ENCODE data around the gene GSPT1. TPM values are rescaled to one million over a fixed set of nuclear protein-coding genes. Genes with fewer than 3 reads are reported as not detected.

The GSPT1 gene
- total RNA-seq, 1 donor, result 106 TPM

DNA sequence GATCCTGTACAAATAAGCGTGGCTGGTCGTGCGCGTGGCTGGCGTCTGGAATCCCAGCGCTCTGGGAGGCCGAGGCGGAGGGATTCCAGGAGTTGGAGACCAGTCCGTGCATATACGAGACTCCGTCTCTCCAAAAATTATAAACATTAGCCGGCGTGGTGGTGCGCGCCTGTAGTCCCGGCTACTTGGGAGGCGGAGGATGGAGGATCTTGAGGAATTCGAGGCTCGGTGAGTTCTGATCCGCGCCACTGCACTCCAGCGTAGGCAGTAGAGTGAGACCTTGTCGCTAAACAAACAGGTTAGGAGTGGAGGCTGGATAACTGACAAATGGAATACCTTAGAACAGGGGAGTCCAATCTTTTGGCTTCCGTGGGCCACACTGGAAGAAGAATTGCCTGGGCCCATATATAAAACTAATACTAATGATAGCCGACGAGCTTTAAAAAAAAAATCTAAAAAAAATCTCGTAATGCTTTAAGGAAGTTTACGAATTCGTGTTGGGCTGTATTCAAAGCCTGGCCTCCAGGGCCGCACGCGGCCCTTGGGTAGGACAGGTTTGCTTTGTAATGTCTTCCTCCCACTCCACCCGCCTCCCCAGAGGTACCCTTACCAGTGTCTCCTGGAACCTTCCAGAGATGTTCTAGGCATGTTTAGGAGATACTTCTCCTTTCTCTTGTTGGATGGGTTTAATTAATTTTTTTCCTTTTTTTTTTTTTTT lies 63.5 kb downstream of the GSPT1 start:
- no peak for DNase-seq (ENCODE audit: low read depth)
- peak overlapping the region; percentile 98 for H3K4me3 ChIP-seq (ENCODE audit: low read depth, low read length)
- TF ChIP-seq, protein P1, sequence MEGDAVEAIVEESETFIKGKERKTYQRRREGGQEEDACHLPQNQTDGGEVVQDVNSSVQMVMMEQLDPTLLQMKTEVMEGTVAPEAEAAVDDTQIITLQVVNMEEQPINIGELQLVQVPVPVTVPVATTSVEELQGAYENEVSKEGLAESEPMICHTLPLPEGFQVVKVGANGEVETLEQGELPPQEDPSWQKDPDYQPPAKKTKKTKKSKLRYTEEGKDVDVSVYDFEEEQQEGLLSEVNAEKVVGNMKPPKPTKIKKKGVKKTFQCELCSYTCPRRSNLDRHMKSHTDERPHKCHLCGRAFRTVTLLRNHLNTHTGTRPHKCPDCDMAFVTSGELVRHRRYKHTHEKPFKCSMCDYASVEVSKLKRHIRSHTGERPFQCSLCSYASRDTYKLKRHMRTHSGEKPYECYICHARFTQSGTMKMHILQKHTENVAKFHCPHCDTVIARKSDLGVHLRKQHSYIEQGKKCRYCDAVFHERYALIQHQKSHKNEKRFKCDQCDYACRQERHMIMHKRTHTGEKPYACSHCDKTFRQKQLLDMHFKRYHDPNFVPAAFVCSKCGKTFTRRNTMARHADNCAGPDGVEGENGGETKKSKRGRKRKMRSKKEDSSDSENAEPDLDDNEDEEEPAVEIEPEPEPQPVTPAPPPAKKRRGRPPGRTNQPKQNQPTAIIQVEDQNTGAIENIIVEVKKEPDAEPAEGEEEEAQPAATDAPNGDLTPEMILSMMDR (IDR thresholded peaks at IDR 0.05; ENCODE audit: insufficient read depth, low read length), result no peak

DNA sequence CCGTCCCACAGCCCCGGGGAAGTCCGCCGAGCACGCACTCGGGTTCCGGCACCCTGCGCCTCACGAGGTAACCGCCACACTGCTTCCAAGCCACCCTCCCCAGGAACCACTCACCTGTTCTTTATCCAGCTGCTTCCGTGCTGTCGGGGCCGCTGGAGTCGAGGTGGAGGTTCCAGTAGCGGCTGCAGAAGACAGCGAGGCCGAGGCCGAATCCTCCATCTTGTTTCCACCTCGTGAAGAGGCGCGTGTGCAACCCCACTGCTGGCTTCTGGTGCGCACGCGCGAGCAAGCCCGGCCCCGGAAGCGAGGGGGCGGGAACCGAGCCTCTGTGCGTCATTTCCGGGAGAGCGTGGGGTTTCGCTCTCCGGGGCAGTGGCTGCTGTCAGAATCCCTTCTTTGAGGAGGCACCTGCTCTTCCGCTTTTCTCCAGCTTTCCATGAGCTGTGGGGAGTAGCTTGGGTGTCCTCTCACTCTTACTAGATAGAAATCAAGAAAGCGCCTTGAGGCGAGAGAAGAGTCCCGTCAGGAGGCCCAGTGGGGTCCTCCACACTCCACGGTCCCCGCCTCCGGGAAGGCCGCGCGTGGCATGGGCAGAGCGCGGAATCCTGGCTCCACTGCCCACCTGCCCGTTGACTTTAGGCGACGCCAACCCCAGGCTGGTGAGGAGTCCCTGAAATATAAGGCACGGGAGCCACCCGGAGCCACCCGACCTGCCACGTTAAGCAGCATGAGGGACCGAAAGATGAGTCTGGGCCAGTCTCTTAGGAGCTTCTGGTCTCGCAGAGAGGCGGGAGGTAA lies 64.3 kb downstream of the GSPT1 start, which contains the start of gene RSL1D1:
Gene RSL1D1, minus strand, starts transcription at position 249 of the 798 bp plus-strand sequence. Its CDS starts 30 bp downstream, at position 219.
- TF ChIP-seq, protein P1 (IDR thresholded peaks at IDR 0.05; ENCODE audit: insufficient read depth, low read length), result no peak
- H3K4me3 ChIP-seq (ENCODE audit: low read depth, low read length), result peak within 1 kb of the TSS; percentile 98
- DNase-seq (ENCODE audit: low read depth), result peak; percentile 91

DNA sequence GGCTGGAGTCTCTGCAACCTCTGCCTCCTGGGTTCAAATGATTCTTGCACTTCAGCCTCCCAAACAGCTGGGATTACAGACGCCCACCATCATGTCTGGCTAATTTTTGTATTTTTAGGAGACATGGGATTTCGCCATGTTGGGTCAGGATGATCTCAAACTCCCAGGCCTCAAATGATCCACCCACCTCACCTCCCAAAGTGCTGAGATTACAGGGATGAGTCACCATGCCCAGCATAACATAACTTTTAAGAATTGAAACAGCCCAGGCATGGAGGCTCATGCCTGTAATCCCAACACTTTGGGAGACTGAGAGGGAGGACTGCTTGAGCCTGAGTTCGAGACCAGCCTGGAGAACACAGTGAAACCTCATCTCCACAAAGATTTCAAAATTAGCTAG lies 66.9 kb downstream of the GSPT1 start:
- peak; percentile 58 for DNase-seq (ENCODE audit: low read depth)
- TF ChIP-seq, protein P1 (IDR thresholded peaks at IDR 0.05; ENCODE audit: insufficient read depth, low read length), result no peak
- no peak overlapping the region for H3K4me3 ChIP-seq (ENCODE audit: low read depth, low read length)

DNA sequence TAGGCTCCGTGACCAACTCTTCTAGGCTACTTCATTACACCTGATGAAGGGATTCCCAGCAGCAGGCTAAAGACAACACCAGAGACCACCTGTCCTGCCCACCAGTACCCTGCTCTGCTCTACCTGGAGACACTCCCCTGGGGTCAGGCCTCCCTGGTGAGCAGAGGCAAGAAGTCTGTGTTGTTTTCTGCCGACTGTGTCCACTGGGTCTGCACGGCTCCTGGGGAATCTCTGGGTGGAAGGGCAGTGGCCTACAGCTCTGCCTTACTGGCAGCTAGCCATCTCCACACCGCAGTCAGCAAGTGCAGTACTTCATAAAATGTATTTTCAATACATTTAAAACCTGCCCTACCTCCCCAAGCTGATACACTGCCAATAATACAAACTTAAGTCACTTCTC lies 71.3 kb downstream of the GSPT1 start:
- no peak for DNase-seq (ENCODE audit: low read depth)
- H3K4me3 ChIP-seq (ENCODE audit: low read depth, low read length), result no peak overlapping the region
- TF ChIP-seq, protein P1 (IDR thresholded peaks at IDR 0.05; ENCODE audit: insufficient read depth, low read length), result no peak

DNA sequence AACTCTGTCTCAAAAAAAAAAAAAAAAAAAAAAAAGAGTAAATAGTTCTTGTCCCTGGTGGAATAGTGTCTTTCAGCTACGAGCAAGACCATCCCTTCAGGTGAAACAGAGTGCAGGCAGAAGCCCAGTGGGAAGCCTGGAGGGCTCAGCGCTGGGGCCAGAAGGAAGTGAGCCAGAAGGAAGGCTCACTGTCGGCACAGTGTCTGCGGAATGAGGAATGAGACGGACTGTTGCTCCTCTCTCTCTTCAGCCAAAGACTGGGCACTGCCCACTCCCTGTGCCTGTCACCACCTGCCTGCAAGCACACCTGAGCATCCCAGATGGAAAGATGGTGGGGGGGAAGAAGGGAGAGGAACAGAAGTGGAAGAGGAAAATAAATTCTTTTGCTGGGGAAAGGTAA lies 71.9 kb downstream of the GSPT1 start:
- no peak overlapping the region for H3K4me3 ChIP-seq (ENCODE audit: low read depth, low read length)
- TF ChIP-seq, protein P1 (IDR thresholded peaks at IDR 0.05; ENCODE audit: insufficient read depth, low read length), result no peak
- no peak for DNase-seq (ENCODE audit: low read depth)

DNA sequence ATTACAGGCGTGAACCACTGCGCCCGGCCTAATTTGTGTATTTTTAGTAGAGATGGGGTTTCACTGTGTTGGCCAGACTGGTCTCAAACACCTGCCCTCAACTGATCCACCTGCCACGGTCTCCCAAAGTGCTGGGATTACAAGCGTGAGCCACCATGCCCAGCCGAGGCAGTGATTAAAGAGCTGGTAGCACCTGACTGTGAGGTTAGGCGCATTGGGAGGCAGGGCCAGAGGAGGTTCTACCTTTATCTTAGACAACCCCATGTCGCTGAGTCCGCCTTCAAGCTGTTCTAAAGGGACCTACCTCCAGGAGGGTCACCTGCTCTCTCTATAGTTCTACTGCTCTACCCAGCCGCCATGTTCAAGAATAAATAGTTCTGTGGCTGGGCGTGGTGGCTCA lies 72.5 kb downstream of the GSPT1 start:
- TF ChIP-seq, protein P1 (IDR thresholded peaks at IDR 0.05; ENCODE audit: insufficient read depth, low read length), result no peak
- H3K4me3 ChIP-seq (ENCODE audit: low read depth, low read length), result no peak overlapping the region
- no peak for DNase-seq (ENCODE audit: low read depth)

Data from fibroblast of the aortic adventitia (primary cell).